Measurements from ENCODE around the gene ENO2.

DNA sequence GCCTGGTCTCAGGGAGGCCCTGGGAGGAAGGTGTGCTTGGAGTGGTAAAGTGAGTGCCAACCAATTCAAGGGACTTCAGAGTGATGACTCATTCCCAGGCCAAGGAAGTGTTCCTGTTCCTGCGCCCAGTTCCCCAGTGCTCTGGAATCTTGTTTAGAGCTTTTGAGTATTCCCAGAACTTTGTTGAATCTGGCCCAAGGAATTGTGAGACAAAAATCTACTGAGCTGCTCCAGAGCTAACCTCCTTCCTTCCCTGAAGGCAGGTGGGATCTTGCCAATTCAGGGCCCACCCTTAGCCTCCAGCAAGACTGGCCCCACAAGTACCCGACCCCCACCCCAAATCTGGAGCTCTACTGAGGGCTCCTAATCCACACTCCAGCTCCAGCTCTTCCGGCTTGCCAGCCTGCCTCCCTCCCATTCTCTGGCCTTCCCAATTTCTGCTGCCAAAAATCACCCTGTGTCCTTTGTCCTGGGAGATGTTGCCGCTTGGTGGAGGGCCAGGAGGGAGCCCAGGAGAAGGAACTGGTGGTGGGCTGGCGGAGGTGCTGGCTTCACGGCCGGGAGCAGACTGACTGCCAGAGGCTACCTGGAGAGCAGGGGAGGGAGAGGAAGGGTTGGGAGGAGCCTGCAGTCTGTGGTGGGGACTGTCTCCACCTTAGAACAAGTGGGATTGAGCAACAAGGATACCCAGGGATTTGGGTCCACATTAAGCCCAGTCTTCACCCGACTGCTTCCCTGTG lies 11.3 kb downstream of the ENO2 start:
- TF ChIP-seq, protein P1, sequence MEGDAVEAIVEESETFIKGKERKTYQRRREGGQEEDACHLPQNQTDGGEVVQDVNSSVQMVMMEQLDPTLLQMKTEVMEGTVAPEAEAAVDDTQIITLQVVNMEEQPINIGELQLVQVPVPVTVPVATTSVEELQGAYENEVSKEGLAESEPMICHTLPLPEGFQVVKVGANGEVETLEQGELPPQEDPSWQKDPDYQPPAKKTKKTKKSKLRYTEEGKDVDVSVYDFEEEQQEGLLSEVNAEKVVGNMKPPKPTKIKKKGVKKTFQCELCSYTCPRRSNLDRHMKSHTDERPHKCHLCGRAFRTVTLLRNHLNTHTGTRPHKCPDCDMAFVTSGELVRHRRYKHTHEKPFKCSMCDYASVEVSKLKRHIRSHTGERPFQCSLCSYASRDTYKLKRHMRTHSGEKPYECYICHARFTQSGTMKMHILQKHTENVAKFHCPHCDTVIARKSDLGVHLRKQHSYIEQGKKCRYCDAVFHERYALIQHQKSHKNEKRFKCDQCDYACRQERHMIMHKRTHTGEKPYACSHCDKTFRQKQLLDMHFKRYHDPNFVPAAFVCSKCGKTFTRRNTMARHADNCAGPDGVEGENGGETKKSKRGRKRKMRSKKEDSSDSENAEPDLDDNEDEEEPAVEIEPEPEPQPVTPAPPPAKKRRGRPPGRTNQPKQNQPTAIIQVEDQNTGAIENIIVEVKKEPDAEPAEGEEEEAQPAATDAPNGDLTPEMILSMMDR (IDR thresholded peaks at IDR 0.05): no peak
- TF ChIP-seq TCF12 (IDR thresholded peaks at IDR 0.05) (peak; percentile 45), SMC3 (IDR thresholded peaks at IDR 0.05; ENCODE audit: low read depth, low read length) (no peak), RCOR1 (IDR thresholded peaks at IDR 0.05; ENCODE audit: low read length) (no peak), FOSL2 (IDR thresholded peaks at IDR 0.05; ENCODE audit: borderline replicate concordance, low read depth) (peak; percentile 84), RXRA (IDR thresholded peaks at IDR 0.05; ENCODE audit: borderline replicate concordance, low read depth) (no peak), YY1 (IDR thresholded peaks at IDR 0.05; ENCODE audit: low read depth) (peak; percentile 46; the same call in 1 of the 2 replicates), POLR2AphosphoS5 (IDR thresholded peaks at IDR 0.05; ENCODE audit: low read depth, low read length) (peak; percentile 75), FOXJ3 (CRISPR knock-in tag; IDR thresholded peaks at IDR 0.05) (0 out of 2 replicates have a peak, but pooled peaks have one; percentile 35)

Measured in SK-N-SH (cell line).